Testis (tissue), 2 donors: ENCODE results near the gene SH2D4B.

Experiments used
- POLR2A ChIP-seq: fragments of 450-650 bp; IDR thresholded peaks from one replicate; pipeline ENCODE4 v1.6.1; 2017; ENCODE audit warnings: antibody characterized with exemption, mild to moderate bottlenecking, moderate library complexity
- TF ChIP-seq, protein P1 (sequence below), 3 experiments: fragments of 450-650 bp in 2 of 3; fragments of 200-600 bp in 1 of 3; sonication (generic) in 1 of 3; IDR thresholded peaks; one replicate each; pipeline ENCODE4 v1.5.1; 2016 to 2019; ENCODE audit warnings: antibody characterized with exemption in 3 of 3, mild to moderate bottlenecking in 2 of 3, moderate library complexity in 1 of 3

DNA sequence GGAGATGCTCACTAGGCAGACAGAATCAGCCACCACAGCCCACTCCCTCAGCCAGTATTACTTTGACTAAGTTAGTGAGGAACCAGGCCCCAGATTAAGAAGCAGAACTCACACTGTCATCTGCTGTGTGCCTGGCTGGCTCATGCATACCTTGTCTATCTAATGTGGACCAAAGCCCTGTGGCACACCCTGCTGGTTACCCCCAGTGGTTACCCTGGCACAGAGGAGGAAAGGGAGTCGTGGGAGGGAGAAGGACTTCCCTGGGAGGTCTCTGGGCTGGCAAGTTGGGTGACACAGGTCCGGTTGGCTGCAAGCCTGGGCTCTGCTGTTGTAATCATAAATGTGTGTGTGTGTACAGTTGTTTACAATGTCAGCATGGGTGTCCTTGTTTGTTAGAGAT, 7.5 kb upstream of the SH2D4B start:
- no peak for TF ChIP-seq POLR2A
- TF ChIP-seq, protein P1, sequence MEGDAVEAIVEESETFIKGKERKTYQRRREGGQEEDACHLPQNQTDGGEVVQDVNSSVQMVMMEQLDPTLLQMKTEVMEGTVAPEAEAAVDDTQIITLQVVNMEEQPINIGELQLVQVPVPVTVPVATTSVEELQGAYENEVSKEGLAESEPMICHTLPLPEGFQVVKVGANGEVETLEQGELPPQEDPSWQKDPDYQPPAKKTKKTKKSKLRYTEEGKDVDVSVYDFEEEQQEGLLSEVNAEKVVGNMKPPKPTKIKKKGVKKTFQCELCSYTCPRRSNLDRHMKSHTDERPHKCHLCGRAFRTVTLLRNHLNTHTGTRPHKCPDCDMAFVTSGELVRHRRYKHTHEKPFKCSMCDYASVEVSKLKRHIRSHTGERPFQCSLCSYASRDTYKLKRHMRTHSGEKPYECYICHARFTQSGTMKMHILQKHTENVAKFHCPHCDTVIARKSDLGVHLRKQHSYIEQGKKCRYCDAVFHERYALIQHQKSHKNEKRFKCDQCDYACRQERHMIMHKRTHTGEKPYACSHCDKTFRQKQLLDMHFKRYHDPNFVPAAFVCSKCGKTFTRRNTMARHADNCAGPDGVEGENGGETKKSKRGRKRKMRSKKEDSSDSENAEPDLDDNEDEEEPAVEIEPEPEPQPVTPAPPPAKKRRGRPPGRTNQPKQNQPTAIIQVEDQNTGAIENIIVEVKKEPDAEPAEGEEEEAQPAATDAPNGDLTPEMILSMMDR (IDR thresholded peaks at IDR 0.05) = no peak
